ENCODE measurements around the gene DEFB126.
"Not testable (repeated sequence)": the region's sequence is repeated elsewhere in the genome, so short reads cannot be mapped to it uniquely, and the experiment has no call there.

Gene DEFB126

GRCh38 chr20:142290-142689 is at the start of gene DEFB126:
DEFB126 (plus strand) TSS chr20:142590; CDS start chr20:142629, 39 bp downstream.
- peaks cover 3% of the 10 kb centered on the region for H3K9me3 ChIP-seq (ENCODE audit: control insufficient read depth, insufficient read depth, low read length)
- no peaks in the 10 kb centered on the region for H3K4me1 ChIP-seq (ENCODE audit: control insufficient read depth, insufficient read depth, low read length)
- H3K9ac ChIP-seq (ENCODE audit: low read depth, low read length), result no peak within 1 kb of the TSS
- H3K27me3 ChIP-seq (ENCODE audit: control insufficient read depth, insufficient read depth, low read length), result peaks cover 2% of the 10 kb centered on the region
- H3K36me3 ChIP-seq (ENCODE audit: control insufficient read depth, insufficient read depth, low read length), result no peaks in the 10 kb centered on the region
- no peak within 1 kb of the TSS for H3K4me3 ChIP-seq (ENCODE audit: low read depth, low read length)

GRCh38 chr20:93641-94040 is 48.7 kb upstream of the DEFB126 start:
- Histone ChIP-seq H3K9me3 (ENCODE audit: control insufficient read depth, insufficient read depth, low read length) (no peaks in the 10 kb centered on the region), H3K9ac (ENCODE audit: low read depth, low read length) (no peak overlapping the region), H3K36me3 (ENCODE audit: control insufficient read depth, insufficient read depth, low read length) (no peaks in the 10 kb centered on the region), H3K4me1 (ENCODE audit: control insufficient read depth, insufficient read depth, low read length) (no peaks in the 10 kb centered on the region), H3K4me3 (ENCODE audit: low read depth, low read length) (no peak overlapping the region), H3K27me3 (ENCODE audit: control insufficient read depth, insufficient read depth, low read length) (no peaks in the 10 kb centered on the region)

GRCh38 chr20:95215-95614 is 47.2 kb upstream of the DEFB126 start:
- Histone ChIP-seq H3K9me3 (ENCODE audit: control insufficient read depth, insufficient read depth, low read length) (no peaks in the 10 kb centered on the region), H3K4me1 (ENCODE audit: control insufficient read depth, insufficient read depth, low read length) (no peaks in the 10 kb centered on the region), H3K9ac (ENCODE audit: low read depth, low read length) (no peak overlapping the region), H3K4me3 (ENCODE audit: low read depth, low read length) (no peak overlapping the region), H3K36me3 (ENCODE audit: control insufficient read depth, insufficient read depth, low read length) (no peaks in the 10 kb centered on the region), H3K27me3 (ENCODE audit: control insufficient read depth, insufficient read depth, low read length) (no peaks in the 10 kb centered on the region)

- not testable (repeated sequence) for H3K9me3 ChIP-seq (ENCODE audit: control insufficient read depth, insufficient read depth, low read length); H3K4me3 ChIP-seq (ENCODE audit: low read depth, low read length)
Observed at GRCh38 chr20:97691-98090, 44.7 kb upstream of the DEFB126 start.

GRCh38 chr20:101975-102374 is 40.4 kb upstream of the DEFB126 start:
- Histone ChIP-seq H3K4me3 (ENCODE audit: low read depth, low read length) (no peak overlapping the region), H3K36me3 (ENCODE audit: control insufficient read depth, insufficient read depth, low read length) (no peaks in the 10 kb centered on the region), H3K27me3 (ENCODE audit: control insufficient read depth, insufficient read depth, low read length) (no peaks in the 10 kb centered on the region), H3K4me1 (ENCODE audit: control insufficient read depth, insufficient read depth, low read length) (no peaks in the 10 kb centered on the region), H3K9ac (ENCODE audit: low read depth, low read length) (no peak overlapping the region), H3K9me3 (ENCODE audit: control insufficient read depth, insufficient read depth, low read length) (peaks cover 5% of the 10 kb centered on the region)

More at GRCh38 chr20:97691-98090, 44.7 kb upstream of the DEFB126 start:
- H3K4me1 ChIP-seq (ENCODE audit: control insufficient read depth, insufficient read depth, low read length); H3K36me3 ChIP-seq (ENCODE audit: control insufficient read depth, insufficient read depth, low read length); H3K9ac ChIP-seq (ENCODE audit: low read depth, low read length); H3K27me3 ChIP-seq (ENCODE audit: control insufficient read depth, insufficient read depth, low read length): not testable (repeated sequence)

- no peak overlapping the region for H3K9ac ChIP-seq (ENCODE audit: low read depth, low read length)
Observed at GRCh38 chr20:103456-103855, 38.9 kb upstream of the DEFB126 start.

GRCh38 chr20:112396-112795 is 30.0 kb upstream of the DEFB126 start:
- no peaks in the 10 kb centered on the region for H3K27me3 ChIP-seq (ENCODE audit: control insufficient read depth, insufficient read depth, low read length)
- H3K9me3 ChIP-seq (ENCODE audit: control insufficient read depth, insufficient read depth, low read length), result peaks cover 5% of the 10 kb centered on the region
- no peaks in the 10 kb centered on the region for H3K36me3 ChIP-seq (ENCODE audit: control insufficient read depth, insufficient read depth, low read length)
- no peaks in the 10 kb centered on the region for H3K4me1 ChIP-seq (ENCODE audit: control insufficient read depth, insufficient read depth, low read length)
- no peak overlapping the region for H3K4me3 ChIP-seq (ENCODE audit: low read depth, low read length)
- no peak overlapping the region for H3K9ac ChIP-seq (ENCODE audit: low read depth, low read length)

More at GRCh38 chr20:103456-103855, 38.9 kb upstream of the DEFB126 start:
- Histone ChIP-seq H3K36me3 (ENCODE audit: control insufficient read depth, insufficient read depth, low read length) (no peaks in the 10 kb centered on the region), H3K4me1 (ENCODE audit: control insufficient read depth, insufficient read depth, low read length) (no peaks in the 10 kb centered on the region), H3K9me3 (ENCODE audit: control insufficient read depth, insufficient read depth, low read length) (peaks cover 5% of the 10 kb centered on the region), H3K27me3 (ENCODE audit: control insufficient read depth, insufficient read depth, low read length) (no peaks in the 10 kb centered on the region), H3K4me3 (ENCODE audit: low read depth, low read length) (no peak overlapping the region)

- Histone ChIP-seq H3K4me3 (ENCODE audit: low read depth, low read length) (no peak overlapping the region), H3K27me3 (ENCODE audit: control insufficient read depth, insufficient read depth, low read length) (no peaks in the 10 kb centered on the region), H3K4me1 (ENCODE audit: control insufficient read depth, insufficient read depth, low read length) (no peaks in the 10 kb centered on the region), H3K36me3 (ENCODE audit: control insufficient read depth, insufficient read depth, low read length) (no peaks in the 10 kb centered on the region), H3K9ac (ENCODE audit: low read depth, low read length) (no peak overlapping the region), H3K9me3 (ENCODE audit: control insufficient read depth, insufficient read depth, low read length) (peaks cover 5% of the 10 kb centered on the region)
Observed at GRCh38 chr20:117518-117917, 24.9 kb upstream of the DEFB126 start.

GRCh38 chr20:129786-130323 is 12.5 kb upstream of the DEFB126 start:
- not testable (repeated sequence) for H3K9ac ChIP-seq (ENCODE audit: low read depth, low read length); H3K27me3 ChIP-seq (ENCODE audit: control insufficient read depth, insufficient read depth, low read length); H3K4me1 ChIP-seq (ENCODE audit: control insufficient read depth, insufficient read depth, low read length); H3K9me3 ChIP-seq (ENCODE audit: control insufficient read depth, insufficient read depth, low read length); H3K4me3 ChIP-seq (ENCODE audit: low read depth, low read length); H3K36me3 ChIP-seq (ENCODE audit: control insufficient read depth, insufficient read depth, low read length)

GRCh38 chr20:137668-138490 is 4.5 kb upstream of the DEFB126 start:
- H3K9ac ChIP-seq (ENCODE audit: low read depth, low read length), result no peak overlapping the region
- no peaks in the 10 kb centered on the region for H3K27me3 ChIP-seq (ENCODE audit: control insufficient read depth, insufficient read depth, low read length)
- H3K4me1 ChIP-seq (ENCODE audit: control insufficient read depth, insufficient read depth, low read length), result no peaks in the 10 kb centered on the region
- peaks cover 4% of the 10 kb centered on the region for H3K9me3 ChIP-seq (ENCODE audit: control insufficient read depth, insufficient read depth, low read length)
- H3K4me3 ChIP-seq (ENCODE audit: low read depth, low read length), result no peak overlapping the region
- no peaks in the 10 kb centered on the region for H3K36me3 ChIP-seq (ENCODE audit: control insufficient read depth, insufficient read depth, low read length)

- H3K9me3 ChIP-seq (ENCODE audit: control insufficient read depth, insufficient read depth, low read length), result no peaks in the 10 kb centered on the region
- H3K4me3 ChIP-seq (ENCODE audit: low read depth, low read length), result no peak overlapping the region
- no peak overlapping the region for H3K9ac ChIP-seq (ENCODE audit: low read depth, low read length)
- H3K4me1 ChIP-seq (ENCODE audit: control insufficient read depth, insufficient read depth, low read length), result no peaks in the 10 kb centered on the region
- H3K36me3 ChIP-seq (ENCODE audit: control insufficient read depth, insufficient read depth, low read length), result no peaks in the 10 kb centered on the region
- peaks cover 5% of the 10 kb centered on the region for H3K27me3 ChIP-seq (ENCODE audit: control insufficient read depth, insufficient read depth, low read length)
Observed at GRCh38 chr20:145877-146276, 3.5 kb downstream of the DEFB126 start.

- H3K27me3 ChIP-seq (ENCODE audit: control insufficient read depth, insufficient read depth, low read length), result peaks cover 5% of the 10 kb centered on the region
- H3K4me3 ChIP-seq (ENCODE audit: low read depth, low read length), result no peak overlapping the region
- H3K9ac ChIP-seq (ENCODE audit: low read depth, low read length), result no peak overlapping the region
- H3K9me3 ChIP-seq (ENCODE audit: control insufficient read depth, insufficient read depth, low read length), result no peaks in the 10 kb centered on the region
- no peaks in the 10 kb centered on the region for H3K4me1 ChIP-seq (ENCODE audit: control insufficient read depth, insufficient read depth, low read length)
- no peaks in the 10 kb centered on the region for H3K36me3 ChIP-seq (ENCODE audit: control insufficient read depth, insufficient read depth, low read length)
Observed at GRCh38 chr20:152131-152530, 9.7 kb downstream of the DEFB126 start.

Measured in iPS-15b (cell line).